ENCODE results near the gene LSM11.
"Not testable (repeated sequence)": the region's sequence is repeated elsewhere in the genome, so short reads cannot be mapped to it uniquely, and the experiment has no call there.

Gene LSM11

GRCh38 chr5:157743163-157744050, at the start of gene LSM11:
LSM11 (plus strand) TSS chr5:157743712; CDS start chr5:157743751, 39 bp downstream.
- peak; percentile 88 to 91 for DNase-seq

GRCh38 chr5:157693816-157694215, 49.7 kb upstream of the LSM11 start:
- DNase-seq, result not testable (repeated sequence)

GRCh38 chr5:157696154-157696553, 47.4 kb upstream of the LSM11 start:
- DNase-seq, result not testable (repeated sequence)

- DNase-seq, result not testable (repeated sequence)
These were observed 44.8 kb upstream of the LSM11 start for GRCh38 chr5:157698674-157699073.

GRCh38 chr5:157703736-157704135, 39.8 kb upstream of the LSM11 start:
- no peak for DNase-seq

GRCh38 chr5:157708866-157709265, 34.6 kb upstream of the LSM11 start:
- DNase-seq, result no peak

GRCh38 chr5:157709346-157709745, 34.2 kb upstream of the LSM11 start:
- no peak for DNase-seq

- DNase-seq, result no peak
These were observed 33.1 kb upstream of the LSM11 start for GRCh38 chr5:157710431-157710830.

- DNase-seq, result no peak
These were observed 32.6 kb upstream of the LSM11 start for GRCh38 chr5:157710882-157711281.

GRCh38 chr5:157713830-157714595, 29.5 kb upstream of the LSM11 start:
- no peak for DNase-seq

GRCh38 chr5:157714596-157714864, 29.0 kb upstream of the LSM11 start:
- no peak for DNase-seq

GRCh38 chr5:157718519-157718918, 25.0 kb upstream of the LSM11 start:
- DNase-seq, result peak in 1 of 2 experiments; percentile 4

- DNase-seq, result no peak
These were observed 24.3 kb upstream of the LSM11 start for GRCh38 chr5:157719245-157719644.

- DNase-seq, result no peak
These were observed 22.4 kb upstream of the LSM11 start for GRCh38 chr5:157721159-157721558.

GRCh38 chr5:157722895-157723294, 20.6 kb upstream of the LSM11 start:
- DNase-seq, result not testable (repeated sequence)

GRCh38 chr5:157726607-157727006, 16.9 kb upstream of the LSM11 start:
- DNase-seq, result not testable (repeated sequence)

- DNase-seq, result not testable (repeated sequence)
These were observed 15.7 kb upstream of the LSM11 start for GRCh38 chr5:157727858-157728257.

- DNase-seq, result no peak
These were observed 13.7 kb upstream of the LSM11 start for GRCh38 chr5:157729858-157730257.

- no peak for DNase-seq
These were observed 12.6 kb upstream of the LSM11 start for GRCh38 chr5:157730900-157731271.

- peak; percentile 96 to 98 for DNase-seq
These were observed 12.0 kb upstream of the LSM11 start, which contains the start of gene THG1L for GRCh38 chr5:157731272-157732129. THG1L (plus strand) TSS chr5:157731420; CDS start chr5:157731441, 21 bp downstream.

GRCh38 chr5:157732130-157732514, 11.4 kb upstream of the LSM11 start:
- DNase-seq, result no peak

GRCh38 chr5:157732596-157733262, 10.8 kb upstream of the LSM11 start:
- no peak for DNase-seq

All from stimulated activated CD4-positive, alpha-beta T cell treated with anti-CD3 and anti-CD28 coated beads, Interleukin-4, amount 100 ng/mL, for 4 hours (primary cell).